CD8-positive, alpha-beta memory T cell (primary cell): ENCODE results near the gene OTC. TPM values are rescaled to one million over a fixed set of nuclear protein-coding genes. Genes with fewer than 3 reads are reported as not detected.

Experiments
- CTCF ChIA-PET: fragments of 350-600 bp; sonication (Branson Sonifier 250); formaldehyde crosslinking; loops from one replicate; lab custom pipeline; 2021; ENCODE audit warnings: antibody characterized with exemption; lab: Charles Lee
- POLR2A ChIA-PET: fragments of 350-600 bp; sonication (Branson Sonifier 250); formaldehyde crosslinking; loops from one replicate; lab custom pipeline; 2021; ENCODE audit warnings: antibody characterized with exemption; lab: Charles Lee
- DNase-seq, 5 donors: peaks; one replicate each; pipeline versions ENCODE4 v3.0.0 to v3.0.0-alpha.2; 2020 to 2022; ENCODE audit warnings: mixed read lengths in 1 of 5
- H3K27ac ChIP-seq: one replicate; pipeline ENCODE4 v1.7.0; 2013; ENCODE audit warnings: low read depth, mild to moderate bottlenecking, low read length, moderate library complexity
- H3K27me3 ChIP-seq: 2 replicates; pipeline ENCODE4 v1.7.0; 2013; ENCODE audit warnings: low read length, mild to moderate bottlenecking; ENCODE audit not compliant: insufficient read depth, poor library complexity, severe bottlenecking
- H3K36me3 ChIP-seq: 2 replicates; pipeline ENCODE4 v1.7.0; 2013; ENCODE audit warnings: mild to moderate bottlenecking, low read length, moderate library complexity; ENCODE audit not compliant: insufficient read depth
- H3K4me1 ChIP-seq: 2 replicates; pipeline ENCODE4 v1.7.0; 2013; ENCODE audit warnings: mild to moderate bottlenecking, low read length, moderate library complexity; ENCODE audit not compliant: insufficient read depth
- H3K4me3 ChIP-seq: 2 replicates; pipeline ENCODE4 v1.7.0; 2013; ENCODE audit warnings: mild to moderate bottlenecking, low read length
- H3K9me3 ChIP-seq: 2 replicates; pipeline ENCODE4 v1.7.0; 2013; ENCODE audit warnings: mild to moderate bottlenecking, low read length
- H3K27ac Mint-ChIP-seq, 8 donors: one replicate each; pipeline ENCODE4 v1.8.0; 2020 to 2021; ENCODE audit warnings: mixed read lengths in 8 of 8, mild to moderate bottlenecking in 6 of 8, inconsistent platforms in 3 of 8, moderate library complexity in 3 of 8
- H3K27me3 Mint-ChIP-seq, 2 donors: one replicate each; pipeline ENCODE4 v1.8.0; 2020 to 2021; ENCODE audit warnings: mixed read lengths in 2 of 2, mild to moderate bottlenecking in 1 of 2, moderate library complexity in 1 of 2
- H3K36me3 Mint-ChIP-seq, 3 donors: one replicate each; pipeline ENCODE4 v1.8.0; 2020 to 2021; ENCODE audit warnings: mixed read lengths in 3 of 3, inconsistent platforms in 1 of 3, mild to moderate bottlenecking in 1 of 3
- H3K4me1 Mint-ChIP-seq, 3 donors: one replicate each; pipeline ENCODE4 v1.8.0; 2020 to 2021; ENCODE audit warnings: mixed read lengths in 3 of 3, inconsistent platforms in 1 of 3, mild to moderate bottlenecking in 1 of 3
- H3K4me3 Mint-ChIP-seq, 7 donors: one replicate each; pipeline ENCODE4 v1.8.0; 2020 to 2021; ENCODE audit warnings: mixed read lengths in 7 of 7, mild to moderate bottlenecking in 6 of 7, moderate library complexity in 4 of 7, inconsistent platforms in 2 of 7
- H3K9me3 Mint-ChIP-seq, 5 donors: one replicate each; pipeline ENCODE4 v1.8.0; 2020 to 2022; ENCODE audit warnings: mixed read lengths in 5 of 5, mild to moderate bottlenecking in 3 of 5, moderate library complexity in 2 of 5, inconsistent platforms in 1 of 5
- polyA plus RNA-seq: library from polyadenylated mRNA; unstranded; fragments of 300-500 nt; fragmentation: Illumina TruSeq; gene quantifications from one replicate; pipeline ENCODE4 v1.2.3, GENCODE V29; 2021
- total RNA-seq, 2 experiments: library from RNA; stranded (reverse); gene quantifications; one replicate each; pipeline ENCODE4 v1.2.3, GENCODE V29; 2021

The OTC gene
- total and polyA plus RNA-seq, 3 experiments from 2014 or later: 0.15 TPM; not detected in 2

DNA sequence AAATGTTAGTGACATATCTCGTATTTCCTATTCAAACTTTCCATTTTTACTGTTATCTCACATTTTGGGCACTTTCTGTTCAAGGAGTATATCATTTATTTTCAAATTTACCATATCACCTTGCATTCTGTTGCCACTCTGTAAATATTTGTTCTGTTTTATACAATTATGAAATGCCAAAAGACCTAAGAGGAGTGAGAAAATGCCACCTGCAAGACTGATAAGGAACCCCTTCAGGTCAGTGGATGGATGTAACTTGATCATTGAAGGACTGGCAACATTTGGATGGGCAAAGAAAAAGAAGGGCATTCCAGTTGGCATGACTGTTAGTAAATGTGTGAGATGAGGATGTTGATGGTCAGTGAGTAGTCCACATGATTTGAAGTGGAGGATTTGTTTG is 79.1 kb downstream of the OTC start:
- Mint-ChIP-seq H3K4me1 (no peaks in the 10 kb centered on the region), H3K4me3 (no peak overlapping the region), H3K36me3 (peaks cover 0 to 2% (median 0%) of the 10 kb centered on the region in 3 donors), H3K27me3 (peaks cover 6 to 12% of the 10 kb centered on the region in 2 donors), H3K27ac (no peak overlapping the region), H3K9me3 (peaks cover 0 to 4% (median 0%) of the 10 kb centered on the region in 5 donors)
- H3K36me3 ChIP-seq: no peaks in the 10 kb centered on the region
- no peak overlapping the region for H3K27ac ChIP-seq
- ChIA-PET CTCF (no interaction called here), POLR2A (no interaction called here)
- H3K4me1 ChIP-seq: no peaks in the 10 kb centered on the region
- no peaks in the 10 kb centered on the region for H3K9me3 ChIP-seq
- no peaks in the 10 kb centered on the region for H3K27me3 ChIP-seq
- H3K4me3 ChIP-seq: no peak overlapping the region
- no peak for DNase-seq

DNA sequence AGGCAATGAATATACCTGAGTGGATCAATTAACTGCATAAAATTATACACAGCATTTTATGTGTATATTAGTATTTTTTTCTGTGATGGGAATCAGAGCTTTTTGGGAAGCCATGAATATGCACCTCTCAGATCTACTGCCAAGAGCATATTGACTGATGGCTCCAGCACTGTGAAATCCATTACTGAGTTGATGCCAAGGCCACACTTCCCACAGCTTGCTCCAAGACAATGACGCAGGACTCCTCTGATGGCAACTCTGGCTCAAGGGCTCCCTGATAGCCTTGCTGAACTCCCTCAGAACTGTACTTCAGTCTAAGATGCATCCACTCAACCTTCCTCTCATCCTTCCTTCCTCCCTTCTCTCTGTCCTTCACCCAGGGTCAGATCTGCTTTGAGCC is 82.7 kb downstream of the OTC start:
- no peaks in the 10 kb centered on the region for H3K9me3 ChIP-seq
- POLR2A ChIA-PET: no interaction called here

DNA sequence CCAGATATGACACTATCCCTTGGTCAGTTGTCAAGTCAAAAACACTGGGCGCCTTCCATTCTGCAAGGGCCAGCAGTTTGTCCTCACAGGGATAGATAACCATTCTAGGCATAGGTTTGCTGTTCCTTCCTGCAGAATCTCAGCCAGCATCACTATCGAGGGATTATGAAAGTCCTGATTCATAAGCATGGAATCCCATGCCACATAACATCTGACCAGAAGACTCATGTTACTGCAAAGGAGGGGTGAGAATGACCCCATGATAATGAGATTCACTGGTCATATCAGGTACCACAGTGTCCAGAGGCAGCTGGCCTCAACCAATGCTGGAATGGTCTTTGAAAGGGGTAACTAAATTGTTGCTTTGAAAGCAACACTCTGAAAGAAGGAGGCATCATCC is 84.7 kb downstream of the OTC start:
- H3K36me3 ChIP-seq: no peaks in the 10 kb centered on the region
- peaks cover 0 to 2% (median 0%) of the 10 kb centered on the region in 5 donors for H3K9me3 Mint-ChIP-seq
- ChIA-PET POLR2A (no interaction called here), CTCF (no interaction called here)
- no peaks in the 10 kb centered on the region for H3K36me3 Mint-ChIP-seq
- DNase-seq: no peak
- no peak overlapping the region for H3K4me3 Mint-ChIP-seq
- no peaks in the 10 kb centered on the region for H3K27me3 ChIP-seq
- no peak overlapping the region for H3K4me3 ChIP-seq
- H3K27me3 Mint-ChIP-seq: peaks cover under 1 to 5% of the 10 kb centered on the region in 2 donors
- H3K4me1 Mint-ChIP-seq: no peaks in the 10 kb centered on the region
- no peak overlapping the region for H3K27ac Mint-ChIP-seq
- no peak overlapping the region for H3K27ac ChIP-seq
- no peaks in the 10 kb centered on the region for H3K4me1 ChIP-seq
- no peaks in the 10 kb centered on the region for H3K9me3 ChIP-seq

More for the DNA sequence above, 82.7 kb downstream of the OTC start:
- peaks cover 6 to 10% of the 10 kb centered on the region in 2 donors for H3K27me3 Mint-ChIP-seq
- H3K27ac ChIP-seq: no peak overlapping the region
- no peak for DNase-seq
- no peak overlapping the region for H3K27ac Mint-ChIP-seq
- no peaks in the 10 kb centered on the region for H3K36me3 ChIP-seq
- CTCF ChIA-PET: no interaction called here
- H3K36me3 Mint-ChIP-seq: no peaks in the 10 kb centered on the region
- no peaks in the 10 kb centered on the region for H3K4me1 Mint-ChIP-seq
- no peak overlapping the region for H3K4me3 ChIP-seq
- no peak overlapping the region for H3K4me3 Mint-ChIP-seq
- no peaks in the 10 kb centered on the region for H3K4me1 ChIP-seq
- peaks cover 0 to 4% (median 0%) of the 10 kb centered on the region in 5 donors for H3K9me3 Mint-ChIP-seq
- H3K27me3 ChIP-seq: no peaks in the 10 kb centered on the region

DNA sequence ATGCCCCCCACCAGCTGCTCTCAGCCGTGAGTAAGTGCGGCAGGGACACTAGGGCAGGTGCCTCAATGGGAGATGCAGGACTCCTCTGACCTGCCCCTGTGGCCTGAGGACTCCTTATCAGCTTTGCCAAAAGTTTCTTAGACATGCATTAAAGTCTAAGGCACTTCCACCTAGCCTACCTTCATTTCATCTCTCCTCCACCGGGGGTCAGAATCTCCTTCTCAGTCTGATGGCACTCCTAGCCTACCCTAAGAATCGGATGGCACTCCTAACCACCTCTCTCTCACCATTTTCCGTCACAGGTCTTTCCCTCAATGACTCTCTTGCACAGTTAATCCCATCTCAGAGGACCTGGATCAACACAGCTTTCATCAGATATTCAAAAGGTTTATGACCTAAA is 85.9 kb downstream of the OTC start:
- ChIA-PET CTCF (no interaction called here), POLR2A (no interaction called here)
- Histone ChIP-seq H3K4me3 (no peak overlapping the region), H3K27ac (no peak overlapping the region), H3K27me3 (no peaks in the 10 kb centered on the region), H3K9me3 (no peaks in the 10 kb centered on the region), H3K36me3 (no peaks in the 10 kb centered on the region), H3K4me1 (no peaks in the 10 kb centered on the region)
- Mint-ChIP-seq H3K27me3 (peaks cover 0 to 3% of the 10 kb centered on the region in 2 donors), H3K4me1 (no peaks in the 10 kb centered on the region), H3K27ac (no peak overlapping the region), H3K4me3 (no peak overlapping the region), H3K36me3 (no peaks in the 10 kb centered on the region), H3K9me3 (peaks cover 0 to 2% (median 0%) of the 10 kb centered on the region in 5 donors)
- DNase-seq: no peak

DNA sequence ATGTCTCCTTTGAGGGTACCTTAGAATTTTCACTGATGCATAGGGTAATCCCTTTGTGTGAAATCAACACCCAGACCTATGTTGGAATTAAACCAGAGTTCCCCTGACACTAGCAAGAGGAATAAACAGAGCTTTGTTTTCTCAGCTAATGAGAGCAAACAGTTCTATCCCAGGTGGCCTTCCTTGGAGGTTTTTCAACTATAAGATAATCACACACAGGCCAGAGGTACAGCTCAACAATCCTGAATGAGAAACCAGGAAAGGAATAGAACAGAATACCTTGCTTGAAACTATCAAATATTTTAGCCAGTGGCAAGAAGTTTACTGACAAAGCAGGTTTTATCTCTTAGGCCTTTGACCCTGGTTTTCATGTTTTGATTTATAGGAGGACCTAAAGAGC is 100.2 kb downstream of the OTC start:
- H3K4me3 Mint-ChIP-seq: no peak overlapping the region
- no peaks in the 10 kb centered on the region for H3K9me3 ChIP-seq
- no peaks in the 10 kb centered on the region for H3K4me1 ChIP-seq
- H3K4me3 ChIP-seq: no peak overlapping the region
- no peak for DNase-seq
- H3K36me3 Mint-ChIP-seq: no peaks in the 10 kb centered on the region
- H3K27me3 ChIP-seq: no peaks in the 10 kb centered on the region
- H3K9me3 Mint-ChIP-seq: peaks cover 0 to 2% (median 0%) of the 10 kb centered on the region in 5 donors
- no peaks in the 10 kb centered on the region for H3K36me3 ChIP-seq
- no peaks in the 10 kb centered on the region for H3K4me1 Mint-ChIP-seq
- no peak overlapping the region for H3K27ac Mint-ChIP-seq
- ChIA-PET CTCF (no interaction called here), POLR2A (no interaction called here)
- peaks cover 6 to 15% of the 10 kb centered on the region in 2 donors for H3K27me3 Mint-ChIP-seq
- no peak overlapping the region for H3K27ac ChIP-seq

DNA sequence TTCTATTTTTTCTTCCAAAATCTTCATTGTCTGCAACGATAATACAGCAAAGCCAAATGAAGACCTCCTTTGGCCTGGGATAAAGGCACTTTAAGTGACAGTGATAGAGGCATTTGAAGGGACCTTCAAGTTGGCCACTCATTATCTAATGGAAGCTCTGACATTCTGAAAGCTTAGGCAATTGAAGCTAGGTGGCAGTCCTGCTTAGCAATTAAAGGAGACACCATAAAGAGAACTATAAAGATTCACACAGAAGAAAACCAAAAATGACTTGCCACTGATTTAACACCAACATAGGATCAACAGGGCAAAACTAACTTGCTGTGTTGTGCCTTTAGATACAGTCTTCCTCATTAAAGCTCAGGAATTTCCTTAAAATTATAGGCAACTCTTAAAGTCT is 105.7 kb downstream of the OTC start:
- H3K27me3 ChIP-seq: no peaks in the 10 kb centered on the region
- DNase-seq: no peak
- H3K27ac ChIP-seq: no peak overlapping the region
- H3K36me3 ChIP-seq: no peaks in the 10 kb centered on the region
- peaks cover 0 to 2% (median 0%) of the 10 kb centered on the region in 5 donors for H3K9me3 Mint-ChIP-seq
- H3K4me3 ChIP-seq: no peak overlapping the region
- no peaks in the 10 kb centered on the region for H3K9me3 ChIP-seq
- no peaks in the 10 kb centered on the region for H3K36me3 Mint-ChIP-seq
- POLR2A ChIA-PET: no interaction called here
- no peak overlapping the region for H3K27ac Mint-ChIP-seq
- H3K4me3 Mint-ChIP-seq: no peak overlapping the region
- no peaks in the 10 kb centered on the region for H3K4me1 Mint-ChIP-seq
- H3K4me1 ChIP-seq: no peaks in the 10 kb centered on the region
- peaks cover 7 to 13% of the 10 kb centered on the region in 2 donors for H3K27me3 Mint-ChIP-seq
- CTCF ChIA-PET: no interaction called here

DNA sequence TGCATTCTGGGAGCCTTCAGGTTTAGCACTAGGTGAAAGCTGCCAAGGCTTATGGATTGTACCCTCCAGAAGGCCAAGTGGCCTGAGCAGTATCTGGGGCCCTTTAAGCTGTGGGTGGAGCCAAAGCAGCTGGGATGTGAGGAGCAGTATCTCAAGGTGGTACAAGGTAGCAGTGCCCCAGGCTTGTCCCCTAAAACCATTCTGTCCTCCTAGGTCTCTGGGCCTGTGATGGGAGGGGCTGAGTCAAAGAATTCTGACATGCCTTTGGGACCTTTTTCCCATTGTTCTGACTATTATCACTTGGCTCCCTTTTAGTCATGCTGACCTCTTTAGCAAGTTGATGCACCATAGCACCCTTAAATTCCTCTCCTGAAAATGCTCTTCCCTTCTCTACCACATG is 109.9 kb downstream of the OTC start:
- ChIA-PET POLR2A (no interaction called here), CTCF (no interaction called here)
- no peaks in the 10 kb centered on the region for H3K9me3 Mint-ChIP-seq
- H3K4me1 ChIP-seq: no peaks in the 10 kb centered on the region
- no peak for DNase-seq
- no peaks in the 10 kb centered on the region for H3K27me3 ChIP-seq
- no peak overlapping the region for H3K4me3 Mint-ChIP-seq
- H3K36me3 ChIP-seq: no peaks in the 10 kb centered on the region
- H3K4me1 Mint-ChIP-seq: no peaks in the 10 kb centered on the region
- no peak overlapping the region for H3K4me3 ChIP-seq
- no peak overlapping the region for H3K27ac ChIP-seq
- peaks cover 7 to 8% of the 10 kb centered on the region in 2 donors for H3K27me3 Mint-ChIP-seq
- no peaks in the 10 kb centered on the region for H3K36me3 Mint-ChIP-seq
- H3K27ac Mint-ChIP-seq: no peak overlapping the region
- H3K9me3 ChIP-seq: no peaks in the 10 kb centered on the region

DNA sequence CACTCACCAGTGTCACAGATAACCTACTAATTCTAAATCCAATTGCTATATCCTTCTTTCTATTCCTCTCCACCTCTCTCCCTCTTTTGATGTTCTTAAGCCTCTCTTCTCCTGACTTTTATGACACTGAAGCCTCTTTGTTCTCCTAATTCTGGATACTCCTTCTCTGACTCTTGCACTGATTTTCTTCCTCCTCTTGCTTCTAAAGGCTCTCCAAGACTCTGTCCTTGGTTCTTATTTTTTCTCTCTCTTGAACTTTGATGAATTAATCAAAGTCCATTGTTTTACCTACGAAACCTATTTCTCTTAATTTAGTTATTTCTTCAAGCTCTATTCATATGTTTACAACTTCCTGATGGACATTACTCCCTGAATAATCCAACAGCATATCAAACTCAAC is 113.3 kb downstream of the OTC start:
- no peak for DNase-seq
- H3K36me3 Mint-ChIP-seq: no peaks in the 10 kb centered on the region
- peaks cover 0 to 3% of the 10 kb centered on the region in 2 donors for H3K27me3 Mint-ChIP-seq
- CTCF ChIA-PET: no interaction called here
- no peak overlapping the region for H3K4me3 Mint-ChIP-seq
- no peaks in the 10 kb centered on the region for H3K9me3 Mint-ChIP-seq
- H3K27me3 ChIP-seq: no peaks in the 10 kb centered on the region
- H3K9me3 ChIP-seq: no peaks in the 10 kb centered on the region
- no peak overlapping the region for H3K27ac Mint-ChIP-seq
- no peaks in the 10 kb centered on the region for H3K36me3 ChIP-seq
- H3K4me3 ChIP-seq: no peak overlapping the region
- no peak overlapping the region for H3K27ac ChIP-seq
- no peaks in the 10 kb centered on the region for H3K4me1 Mint-ChIP-seq
- H3K4me1 ChIP-seq: no peaks in the 10 kb centered on the region
- POLR2A ChIA-PET: no interaction called here
